ENCODE data around the gene MAGEA4. TPM values are rescaled to one million over a fixed set of nuclear protein-coding genes. Genes with fewer than 3 reads are reported as not detected.
"Not testable (repeated sequence)": the region's sequence is repeated elsewhere in the genome, so short reads cannot be mapped to it uniquely, and the experiment has no call there.

MAGEA4 gene
- total RNA-seq, 2 experiments from 2014 or later = not detected

DNA sequence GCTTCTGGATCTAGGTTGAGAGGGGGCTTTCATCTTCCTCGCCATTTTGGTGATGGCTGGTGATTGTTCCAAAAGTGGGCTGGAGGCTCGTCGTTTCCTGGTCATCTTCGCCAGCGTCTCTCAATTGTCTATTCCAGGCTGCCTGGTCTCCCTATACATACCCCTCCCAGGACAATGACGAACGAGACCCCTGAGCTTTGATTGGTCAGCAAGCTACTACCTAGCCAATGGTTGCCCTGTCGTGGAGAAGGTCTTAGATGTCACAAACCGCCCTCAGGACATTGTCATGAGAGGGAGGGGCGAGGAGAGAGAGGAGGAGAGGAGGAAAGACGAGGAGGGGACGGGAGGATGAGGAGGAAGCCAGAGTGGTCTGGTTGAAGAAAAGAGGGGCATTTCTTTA is 7.7 kb upstream of the MAGEA4 start:
- Mint-ChIP-seq H3K4me1 (no peaks in the 10 kb centered on the region), H3K27me3 (no peaks in the 10 kb centered on the region), H3K4me3 (no peak overlapping the region), H3K9me3 (no peaks in the 10 kb centered on the region), H3K36me3 (ENCODE audit: low read depth) (no peaks in the 10 kb centered on the region), H3K27ac (no peak overlapping the region)
- POLR2A ChIA-PET = no interaction called here
- DNase-seq = no peak
- CTCF ChIA-PET = no interaction called here

DNA sequence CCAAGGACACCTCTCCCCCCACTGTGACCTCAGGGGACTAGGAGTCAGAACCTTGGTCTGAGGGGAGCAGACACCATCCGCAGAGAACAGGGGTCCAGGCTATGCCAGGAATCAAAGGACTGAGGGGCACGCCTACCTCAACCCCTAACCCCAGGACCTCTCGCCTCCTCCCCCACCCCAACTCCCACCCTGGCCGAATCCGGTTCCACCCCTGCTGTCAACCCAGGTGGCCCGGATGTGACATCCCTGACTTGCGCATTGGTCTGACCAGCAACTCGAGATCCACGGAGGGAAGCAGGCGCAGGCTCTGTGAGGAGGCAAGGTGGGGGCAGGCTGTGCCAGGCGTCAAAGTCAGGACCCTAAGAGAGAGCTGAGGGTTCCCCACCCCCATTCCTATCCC is 468 bp upstream of the MAGEA4 start:
- Mint-ChIP-seq H3K9me3 (no peaks in the 10 kb centered on the region), H3K4me3 (no peak overlapping the region), H3K27me3 (no peaks in the 10 kb centered on the region), H3K36me3 (ENCODE audit: low read depth) (no peaks in the 10 kb centered on the region), H3K4me1 (no peaks in the 10 kb centered on the region), H3K27ac (no peak overlapping the region)
- no peak for DNase-seq
- ChIA-PET CTCF (no interaction called here), POLR2A (no interaction called here)

GRCh38 chrX:151918736-151919135 is 6.0 kb downstream of the MAGEA4 start:
- H3K27me3 Mint-ChIP-seq; H3K4me1 Mint-ChIP-seq; DNase-seq; H3K36me3 Mint-ChIP-seq (ENCODE audit: low read depth); H3K4me3 Mint-ChIP-seq; H3K9me3 Mint-ChIP-seq; H3K27ac Mint-ChIP-seq; CTCF ChIA-PET; POLR2A ChIA-PET: not testable (repeated sequence)

DNA sequence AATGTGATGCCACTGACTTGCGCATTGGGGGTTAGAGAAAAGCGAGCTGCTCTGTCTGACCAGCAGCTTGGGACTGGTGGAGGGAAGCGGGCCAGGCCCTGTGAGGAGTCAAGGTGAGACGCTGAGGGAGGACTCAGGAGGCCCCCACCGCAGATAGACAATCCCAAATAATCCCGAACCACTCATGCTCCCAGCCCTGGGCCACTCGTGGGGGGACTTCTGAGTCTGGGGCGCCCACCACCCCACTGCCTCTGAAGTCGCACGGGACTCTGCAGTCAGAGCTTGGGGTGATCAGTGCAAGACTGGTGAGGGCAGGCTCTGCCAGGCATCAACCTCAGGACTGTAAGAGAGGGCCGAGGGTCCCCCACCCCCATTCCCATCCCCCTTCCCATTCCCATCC is 6.9 kb downstream of the MAGEA4 start:
- POLR2A ChIA-PET = no interaction called here

GRCh38 chrX:151920101-151920500 is 7.4 kb downstream of the MAGEA4 start:
- Mint-ChIP-seq H3K27ac (no peak overlapping the region), H3K4me1 (no peaks in the 10 kb centered on the region), H3K4me3 (no peak overlapping the region), H3K36me3 (ENCODE audit: low read depth) (no peaks in the 10 kb centered on the region), H3K9me3 (no peaks in the 10 kb centered on the region), H3K27me3 (no peaks in the 10 kb centered on the region)
- ChIA-PET POLR2A (no interaction called here), CTCF (no interaction called here)
- DNase-seq = no peak

More for the DNA sequence above, 6.9 kb downstream of the MAGEA4 start:
- H3K36me3 Mint-ChIP-seq (ENCODE audit: low read depth) = no peaks in the 10 kb centered on the region
- H3K4me3 Mint-ChIP-seq = no peak overlapping the region
- H3K9me3 Mint-ChIP-seq = no peaks in the 10 kb centered on the region
- no peak overlapping the region for H3K27ac Mint-ChIP-seq
- no peaks in the 10 kb centered on the region for H3K27me3 Mint-ChIP-seq
- CTCF ChIA-PET = no interaction called here
- no peaks in the 10 kb centered on the region for H3K4me1 Mint-ChIP-seq
- DNase-seq = no peak

GRCh38 chrX:151920530-151920929 is 7.8 kb downstream of the MAGEA4 start:
- ChIA-PET CTCF (no interaction called here), POLR2A (no interaction called here)
- Mint-ChIP-seq H3K4me1 (no peaks in the 10 kb centered on the region), H3K27me3 (no peaks in the 10 kb centered on the region), H3K4me3 (no peak overlapping the region), H3K36me3 (ENCODE audit: low read depth) (no peaks in the 10 kb centered on the region), H3K9me3 (no peaks in the 10 kb centered on the region), H3K27ac (no peak overlapping the region)
- DNase-seq = no peak

- H3K9me3 Mint-ChIP-seq = no peaks in the 10 kb centered on the region
- ChIA-PET POLR2A (no interaction called here), CTCF (no interaction called here)
- DNase-seq = no peak
- H3K4me1 Mint-ChIP-seq = no peaks in the 10 kb centered on the region
- no peak overlapping the region for H3K4me3 Mint-ChIP-seq
- H3K27ac Mint-ChIP-seq = no peak overlapping the region
- no peaks in the 10 kb centered on the region for H3K36me3 Mint-ChIP-seq (ENCODE audit: low read depth)
- H3K27me3 Mint-ChIP-seq = no peaks in the 10 kb centered on the region
These were observed 8.6 kb downstream of the MAGEA4 start for GRCh38 chrX:151921292-151921691.

DNA sequence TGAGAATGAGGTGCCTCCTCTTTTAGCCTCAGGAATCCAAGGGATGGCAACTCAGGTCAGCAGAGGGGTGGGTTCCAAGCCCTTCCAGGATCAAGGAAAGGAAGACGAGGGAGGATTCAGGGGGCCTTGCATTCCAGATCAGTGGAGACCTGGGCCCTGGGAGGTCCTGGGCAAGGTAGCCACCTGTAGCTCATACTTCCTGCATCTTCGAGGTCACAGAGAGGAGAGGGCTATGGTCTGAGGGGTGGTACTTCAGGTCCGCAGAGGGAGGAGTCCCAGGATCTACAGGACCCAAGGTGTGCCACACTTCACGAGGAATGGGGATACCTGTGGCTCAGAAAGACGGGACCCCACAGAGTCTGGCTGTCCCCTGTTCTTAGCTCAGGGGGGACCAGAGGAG is 9.2 kb downstream of the MAGEA4 start:
- H3K36me3 Mint-ChIP-seq (ENCODE audit: low read depth) = no peaks in the 10 kb centered on the region
- no peaks in the 10 kb centered on the region for H3K27me3 Mint-ChIP-seq
- H3K4me1 Mint-ChIP-seq = no peaks in the 10 kb centered on the region
- ChIA-PET CTCF (no interaction called here), POLR2A (no interaction called here)
- no peak overlapping the region for H3K27ac Mint-ChIP-seq
- no peak for DNase-seq
- H3K4me3 Mint-ChIP-seq = no peak overlapping the region
- no peaks in the 10 kb centered on the region for H3K9me3 Mint-ChIP-seq

DNA sequence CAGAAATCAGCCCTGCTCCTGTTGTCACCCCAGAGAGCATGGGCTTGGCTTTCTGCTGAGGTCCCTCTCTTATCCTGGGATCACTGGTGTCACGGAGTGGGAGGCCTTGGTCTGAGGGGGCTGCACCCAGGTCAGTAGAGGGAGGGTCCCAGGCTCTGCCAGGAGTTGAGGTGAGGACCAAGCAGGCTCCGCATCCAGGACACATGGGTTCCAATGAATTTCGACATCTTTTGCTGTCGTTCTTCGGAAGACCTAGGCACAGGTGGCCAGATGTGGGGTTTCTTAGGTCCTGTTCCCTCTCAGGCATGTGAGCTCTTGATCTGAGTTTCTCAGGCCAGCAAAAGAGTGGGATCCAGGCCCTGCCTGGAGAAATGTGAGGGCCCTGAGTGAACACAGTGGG is 10.0 kb downstream of the MAGEA4 start:
- ChIA-PET CTCF (no interaction called here), POLR2A (no interaction called here)
- Mint-ChIP-seq H3K4me1 (no peaks in the 10 kb centered on the region), H3K36me3 (ENCODE audit: low read depth) (no peaks in the 10 kb centered on the region), H3K4me3 (no peak overlapping the region), H3K9me3 (no peaks in the 10 kb centered on the region), H3K27ac (no peak overlapping the region), H3K27me3 (no peaks in the 10 kb centered on the region)
- DNase-seq = no peak

GRCh38 chrX:151923648-151924047 is 11.0 kb downstream of the MAGEA4 start:
- CTCF ChIA-PET = no interaction called here
- H3K27me3 Mint-ChIP-seq = no peaks in the 10 kb centered on the region
- H3K36me3 Mint-ChIP-seq (ENCODE audit: low read depth) = no peaks in the 10 kb centered on the region
- H3K4me3 Mint-ChIP-seq = no peak overlapping the region
- POLR2A ChIA-PET = no interaction called here
- no peak for DNase-seq
- H3K4me1 Mint-ChIP-seq = no peaks in the 10 kb centered on the region
- no peak overlapping the region for H3K27ac Mint-ChIP-seq
- H3K9me3 Mint-ChIP-seq = no peaks in the 10 kb centered on the region

GRCh38 chrX:151929126-151929525 is 16.4 kb downstream of the MAGEA4 start:
- Mint-ChIP-seq H3K36me3 (ENCODE audit: low read depth) (no peaks in the 10 kb centered on the region), H3K9me3 (no peaks in the 10 kb centered on the region), H3K27ac (no peak overlapping the region), H3K4me3 (no peak overlapping the region), H3K27me3 (no peaks in the 10 kb centered on the region), H3K4me1 (no peaks in the 10 kb centered on the region)
- ChIA-PET POLR2A (no interaction called here), CTCF (no interaction called here)
- DNase-seq = no peak

DNA sequence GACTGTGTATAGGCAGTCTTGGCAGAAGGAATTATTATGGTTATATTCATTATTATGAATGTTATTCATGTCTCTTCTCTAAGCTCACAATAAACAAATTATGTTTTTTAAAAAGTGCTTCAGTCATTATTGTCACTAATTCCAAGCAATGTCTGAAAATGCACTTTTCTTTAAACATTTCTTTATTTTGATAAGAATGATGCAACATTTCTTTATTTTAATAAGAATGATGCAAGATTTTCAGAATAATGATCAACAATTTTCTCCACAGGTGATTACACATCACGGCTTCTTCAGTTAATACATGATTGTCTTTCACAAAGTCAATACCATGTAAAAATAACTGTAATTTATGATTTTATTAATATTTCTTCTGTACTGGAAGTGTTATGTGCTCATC is 22.7 kb downstream of the MAGEA4 start:
- CTCF ChIA-PET = no interaction called here
- Mint-ChIP-seq H3K4me3 (no peak overlapping the region), H3K27ac (no peak overlapping the region), H3K4me1 (no peaks in the 10 kb centered on the region), H3K27me3 (no peaks in the 10 kb centered on the region), H3K9me3 (no peaks in the 10 kb centered on the region), H3K36me3 (ENCODE audit: low read depth) (no peaks in the 10 kb centered on the region)
- POLR2A ChIA-PET = no interaction called here
- no peak for DNase-seq

DNA sequence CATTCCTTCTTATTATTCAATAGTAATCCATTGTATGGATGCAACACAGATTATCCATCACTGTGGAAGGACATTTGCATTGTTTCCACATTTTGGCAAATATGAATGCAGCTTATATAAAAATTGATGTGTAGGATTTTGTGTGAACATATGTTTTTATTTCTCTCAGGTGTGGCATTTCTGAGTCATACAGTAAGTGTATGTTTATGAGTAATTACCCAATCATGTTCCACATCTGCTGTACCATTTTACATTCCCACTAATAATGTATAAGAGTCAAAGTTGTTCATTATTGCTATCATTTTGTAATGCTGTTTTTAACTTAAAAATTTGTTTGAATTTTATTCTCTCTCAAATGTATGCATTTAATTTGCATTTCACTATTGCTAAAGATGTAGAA is 25.5 kb downstream of the MAGEA4 start:
- Mint-ChIP-seq H3K36me3 (ENCODE audit: low read depth) (no peaks in the 10 kb centered on the region), H3K9me3 (no peaks in the 10 kb centered on the region), H3K4me3 (no peak overlapping the region), H3K27ac (no peak overlapping the region), H3K27me3 (no peaks in the 10 kb centered on the region), H3K4me1 (no peaks in the 10 kb centered on the region)
- CTCF ChIA-PET = no interaction called here
- POLR2A ChIA-PET = no interaction called here
- DNase-seq = no peak

DNA sequence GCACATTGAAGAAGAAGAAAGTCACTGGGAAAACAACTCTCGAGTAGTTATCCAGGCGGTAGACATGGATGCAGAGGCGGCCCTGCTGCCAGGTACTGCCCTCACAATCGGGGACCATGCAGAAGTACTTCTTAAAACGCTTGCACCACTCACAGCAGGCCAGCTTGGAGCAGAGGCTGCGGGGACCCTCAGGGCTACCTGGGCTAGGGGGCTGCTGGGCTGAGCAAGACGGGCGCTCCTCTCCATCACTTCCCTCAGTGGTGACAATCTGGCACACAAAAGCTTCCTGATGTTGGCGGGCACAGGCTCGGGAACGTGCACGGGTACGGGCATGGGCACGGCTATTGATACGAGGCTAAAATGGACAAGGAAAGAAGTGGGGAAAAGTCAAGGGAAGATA is 42.0 kb downstream of the MAGEA4 start:
- Mint-ChIP-seq H3K27me3 (no peaks in the 10 kb centered on the region), H3K27ac (no peak overlapping the region), H3K9me3 (no peaks in the 10 kb centered on the region), H3K36me3 (ENCODE audit: low read depth) (no peaks in the 10 kb centered on the region), H3K4me1 (no peaks in the 10 kb centered on the region), H3K4me3 (no peak overlapping the region)
- ChIA-PET POLR2A (no interaction called here), CTCF (no interaction called here)
- DNase-seq = no peak

DNA sequence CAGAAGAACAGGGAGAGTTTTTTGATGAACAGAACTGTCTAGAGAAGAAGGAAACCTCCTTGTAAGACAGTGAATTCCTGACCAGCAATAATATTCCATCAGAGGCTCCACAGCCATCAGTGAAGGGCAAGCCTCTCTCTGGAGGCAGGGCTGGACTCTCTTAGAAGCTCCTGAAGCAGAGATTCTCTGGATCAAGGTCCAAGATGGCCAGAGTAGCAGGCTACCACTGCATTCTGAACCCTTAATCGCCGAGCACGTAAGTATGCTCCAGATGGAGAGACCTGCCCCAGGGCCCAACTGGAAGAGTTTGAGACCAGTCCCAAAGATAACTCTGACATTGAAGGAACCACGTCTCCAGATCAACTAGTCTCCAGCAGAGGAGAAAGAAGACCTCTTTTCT is 45.4 kb downstream of the MAGEA4 start:
- H3K9me3 Mint-ChIP-seq = peaks cover 2% of the 10 kb centered on the region
- no peak overlapping the region for H3K4me3 Mint-ChIP-seq
- ChIA-PET CTCF (no interaction called here), POLR2A (no interaction called here)
- H3K4me1 Mint-ChIP-seq = no peaks in the 10 kb centered on the region
- DNase-seq = no peak
- no peaks in the 10 kb centered on the region for H3K27me3 Mint-ChIP-seq
- no peak overlapping the region for H3K27ac Mint-ChIP-seq
- H3K36me3 Mint-ChIP-seq (ENCODE audit: low read depth) = no peaks in the 10 kb centered on the region

Measured in activated CD4-positive, alpha-beta T cell treated with anti-CD3 and anti-CD28 coated beads, Interleukin-2, amount 10 ng/mL, durations not matched to agents 7 days and 5 days (primary cell).